Lower lobe of right lung (tissue), 2 donors: ENCODE measurements around the gene AKR1D1. TPM values are rescaled to one million over a fixed set of nuclear protein-coding genes. Genes with fewer than 3 reads are reported as not detected.
"Not testable (repeated sequence)": the region's sequence is repeated elsewhere in the genome, so short reads cannot be mapped to it uniquely, and the experiment has no call there.

ENCODE experiments used
- ATAC-seq, 2 donors: fragments of 200-7000 bp; cut with Tn5 transposase; one replicate each; pipeline ENCODE4 v1.9.1; 2020 to 2022; ENCODE audit warnings: mild to moderate bottlenecking in 2 of 2, moderate library complexity in 2 of 2
- DNase-seq: peaks from one replicate; pipeline ENCODE4 v3.0.0-alpha.2; 2020
- H3K27ac ChIP-seq: fragments of 200-600 bp; one replicate; pipeline ENCODE4 v1.8.0; 2022
- H3K27me3 ChIP-seq: fragments of 200-600 bp; one replicate; pipeline ENCODE4 v1.8.0; 2022; ENCODE audit warnings: low read depth
- H3K36me3 ChIP-seq: fragments of 200-600 bp; one replicate; pipeline ENCODE4 v1.8.0; 2022; ENCODE audit warnings: mild to moderate bottlenecking
- H3K4me1 ChIP-seq: fragments of 200-600 bp; one replicate; pipeline ENCODE4 v1.8.0; 2022
- H3K4me3 ChIP-seq: fragments of 200-600 bp; one replicate; pipeline ENCODE4 v1.8.0; 2022; ENCODE audit warnings: mild to moderate bottlenecking
- H3K9me3 ChIP-seq: fragments of 200-600 bp; one replicate; pipeline ENCODE4 v1.8.0; 2022
- intact Hi-C: fragments of 100-400 bp; cut with DNase I; formaldehyde crosslinking; loops from one replicate; pipeline ENCODE4 v1.11.0; 2022
- total RNA-seq: library from RNA; stranded (reverse); fragmentation: NEBNext Ultra II Directional; extraction: Animal tissue kit (Norgen Biotek cat#: 25700); gene quantifications from one replicate; pipeline ENCODE4 v1.2.1, GENCODE V29; 2021
- TF ChIP-seq, protein P1 (sequence below): fragments of 200-600 bp; IDR thresholded peaks from one replicate; pipeline ENCODE4 v1.8.0; 2022; ENCODE audit warnings: antibody characterized with exemption, mild to moderate bottlenecking
- donor health status: DM: no; HTN: yes; CAD: no; lungs with severe emphysema.

Gene AKR1D1
- total RNA-seq, 1 donor from 2014 or later: not detected

DNA sequence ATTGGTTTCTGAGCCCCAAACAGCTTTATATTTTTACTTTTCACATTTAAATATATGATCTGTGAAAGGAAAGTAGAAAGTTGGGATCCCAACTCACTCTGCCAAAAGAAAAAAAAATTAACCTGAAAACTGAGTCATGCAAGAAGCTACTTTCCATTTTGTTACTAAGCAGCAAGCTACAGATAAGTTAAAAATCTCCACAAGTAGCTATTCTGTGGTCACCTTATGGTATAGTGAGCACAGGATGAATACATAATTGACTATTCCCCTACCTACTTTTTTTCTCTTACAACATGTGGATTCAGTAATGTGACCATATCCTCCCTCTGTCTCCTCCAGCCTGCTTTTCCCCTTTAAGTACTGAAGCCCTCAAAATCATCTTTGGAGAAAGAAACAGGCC lies 44.1 kb upstream of the AKR1D1 start:
- Histone ChIP-seq H3K9me3 (no peaks in the 10 kb centered on the region), H3K4me1 (no peaks in the 10 kb centered on the region), H3K27ac (no peak overlapping the region), H3K36me3 (no peaks in the 10 kb centered on the region), H3K27me3 (no peaks in the 10 kb centered on the region), H3K4me3 (no peak overlapping the region)
- no peak for ATAC-seq
- TF ChIP-seq, protein P1, sequence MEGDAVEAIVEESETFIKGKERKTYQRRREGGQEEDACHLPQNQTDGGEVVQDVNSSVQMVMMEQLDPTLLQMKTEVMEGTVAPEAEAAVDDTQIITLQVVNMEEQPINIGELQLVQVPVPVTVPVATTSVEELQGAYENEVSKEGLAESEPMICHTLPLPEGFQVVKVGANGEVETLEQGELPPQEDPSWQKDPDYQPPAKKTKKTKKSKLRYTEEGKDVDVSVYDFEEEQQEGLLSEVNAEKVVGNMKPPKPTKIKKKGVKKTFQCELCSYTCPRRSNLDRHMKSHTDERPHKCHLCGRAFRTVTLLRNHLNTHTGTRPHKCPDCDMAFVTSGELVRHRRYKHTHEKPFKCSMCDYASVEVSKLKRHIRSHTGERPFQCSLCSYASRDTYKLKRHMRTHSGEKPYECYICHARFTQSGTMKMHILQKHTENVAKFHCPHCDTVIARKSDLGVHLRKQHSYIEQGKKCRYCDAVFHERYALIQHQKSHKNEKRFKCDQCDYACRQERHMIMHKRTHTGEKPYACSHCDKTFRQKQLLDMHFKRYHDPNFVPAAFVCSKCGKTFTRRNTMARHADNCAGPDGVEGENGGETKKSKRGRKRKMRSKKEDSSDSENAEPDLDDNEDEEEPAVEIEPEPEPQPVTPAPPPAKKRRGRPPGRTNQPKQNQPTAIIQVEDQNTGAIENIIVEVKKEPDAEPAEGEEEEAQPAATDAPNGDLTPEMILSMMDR: no peak
- intact Hi-C loops: no loop called here
- no peak for DNase-seq

DNA sequence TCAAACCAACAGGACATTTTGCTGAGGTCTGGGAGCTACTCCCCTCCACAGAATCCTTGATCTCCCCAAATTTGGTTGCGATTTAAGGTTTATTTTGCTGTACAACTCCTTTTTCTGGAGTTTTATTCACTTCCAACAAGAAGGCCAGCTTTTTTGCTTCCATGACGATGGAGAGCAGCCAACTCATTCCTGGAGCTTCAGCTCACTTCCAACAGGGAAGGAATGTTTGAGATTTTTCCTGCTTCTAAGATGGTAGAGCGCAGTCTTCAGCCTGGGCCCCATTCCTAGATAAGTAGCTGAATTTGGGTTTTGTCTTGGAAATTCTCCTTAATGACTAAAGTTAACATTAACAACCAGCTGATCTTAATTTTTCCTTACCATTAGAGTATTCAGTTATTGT lies 43.5 kb upstream of the AKR1D1 start:
- DNase-seq: no peak
- H3K27me3 ChIP-seq: no peaks in the 10 kb centered on the region
- H3K4me1 ChIP-seq: no peaks in the 10 kb centered on the region
- H3K4me3 ChIP-seq: no peak overlapping the region
- H3K27ac ChIP-seq: no peak overlapping the region
- intact Hi-C loops: no loop called here
- ATAC-seq: no peak
- H3K36me3 ChIP-seq: no peaks in the 10 kb centered on the region
- TF ChIP-seq, protein P1: no peak
- no peaks in the 10 kb centered on the region for H3K9me3 ChIP-seq

DNA sequence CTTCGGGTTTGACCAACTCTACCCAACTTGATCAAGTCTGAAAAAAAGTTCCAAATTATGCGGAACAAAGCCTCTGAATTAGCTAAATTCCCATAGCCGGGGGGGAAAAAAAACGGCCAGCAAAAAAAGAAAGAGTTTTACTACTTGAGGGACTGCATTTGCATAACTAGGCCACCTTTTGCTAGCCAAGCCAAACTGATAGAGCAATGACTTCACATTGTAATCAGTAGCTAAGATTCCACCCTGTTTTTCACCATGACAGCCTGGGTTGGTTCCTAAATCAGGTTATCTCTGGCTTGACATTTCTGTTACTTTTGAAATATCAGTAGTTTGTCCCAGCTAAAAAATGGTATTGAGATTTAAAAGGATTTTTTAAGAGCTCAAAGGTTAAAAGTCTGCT lies 43.0 kb upstream of the AKR1D1 start:
- no peaks in the 10 kb centered on the region for H3K36me3 ChIP-seq
- ATAC-seq (no peak), DNase-seq (no peak)
- no peak overlapping the region for H3K4me3 ChIP-seq
- no peak overlapping the region for H3K27ac ChIP-seq
- no peaks in the 10 kb centered on the region for H3K9me3 ChIP-seq
- TF ChIP-seq, protein P1: no peak
- no peaks in the 10 kb centered on the region for H3K27me3 ChIP-seq
- H3K4me1 ChIP-seq: no peaks in the 10 kb centered on the region
- intact Hi-C loops: no loop called here

DNA sequence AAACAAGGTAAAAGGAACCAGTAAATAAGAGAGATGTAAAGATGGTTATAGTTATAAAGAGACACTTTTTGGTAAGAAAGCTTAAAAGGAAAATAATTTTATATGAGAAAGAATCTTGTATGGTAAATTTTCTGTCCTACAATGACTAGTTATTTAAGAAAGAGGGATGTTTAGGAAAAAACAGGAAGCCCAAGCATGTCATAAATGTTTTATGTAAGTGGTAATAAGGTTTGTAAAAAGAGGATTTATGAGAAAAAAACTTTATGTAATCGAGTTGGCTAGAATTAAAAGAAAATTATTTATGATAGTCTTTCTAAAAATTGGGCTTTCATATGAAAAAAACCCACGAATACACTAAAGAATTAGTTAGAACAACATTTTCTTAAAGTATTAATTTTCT lies 40.1 kb upstream of the AKR1D1 start:
- TF ChIP-seq, protein P1: no peak
- DNase-seq (no peak), ATAC-seq (no peak)
- no peaks in the 10 kb centered on the region for H3K36me3 ChIP-seq
- intact Hi-C loops: no loop called here
- no peak overlapping the region for H3K27ac ChIP-seq
- no peak overlapping the region for H3K4me3 ChIP-seq
- no peaks in the 10 kb centered on the region for H3K9me3 ChIP-seq
- no peaks in the 10 kb centered on the region for H3K4me1 ChIP-seq
- no peaks in the 10 kb centered on the region for H3K27me3 ChIP-seq

DNA sequence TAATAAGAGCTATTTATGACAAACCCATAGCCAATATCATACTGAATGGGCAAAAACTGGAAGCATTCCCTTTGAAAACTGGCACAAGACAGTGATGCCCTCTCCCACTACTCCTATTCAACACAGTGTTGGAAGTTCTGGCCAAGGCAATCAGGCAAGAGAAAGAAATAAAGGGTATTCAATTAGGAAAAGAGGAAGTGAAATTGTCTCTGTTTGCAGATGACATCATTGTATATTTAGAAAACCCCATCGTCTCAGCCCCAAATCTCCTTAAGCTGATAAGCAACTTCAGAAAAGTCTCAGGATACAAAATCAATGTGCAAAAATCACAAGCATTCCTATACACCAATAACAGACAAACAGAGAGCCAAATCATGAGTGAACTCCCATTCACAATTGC lies 36.2 kb upstream of the AKR1D1 start:
- intact Hi-C loops, H3K27ac ChIP-seq, H3K4me3 ChIP-seq, H3K36me3 ChIP-seq, ATAC-seq, H3K9me3 ChIP-seq, H3K4me1 ChIP-seq, DNase-seq, H3K27me3 ChIP-seq: not testable (repeated sequence)

DNA sequence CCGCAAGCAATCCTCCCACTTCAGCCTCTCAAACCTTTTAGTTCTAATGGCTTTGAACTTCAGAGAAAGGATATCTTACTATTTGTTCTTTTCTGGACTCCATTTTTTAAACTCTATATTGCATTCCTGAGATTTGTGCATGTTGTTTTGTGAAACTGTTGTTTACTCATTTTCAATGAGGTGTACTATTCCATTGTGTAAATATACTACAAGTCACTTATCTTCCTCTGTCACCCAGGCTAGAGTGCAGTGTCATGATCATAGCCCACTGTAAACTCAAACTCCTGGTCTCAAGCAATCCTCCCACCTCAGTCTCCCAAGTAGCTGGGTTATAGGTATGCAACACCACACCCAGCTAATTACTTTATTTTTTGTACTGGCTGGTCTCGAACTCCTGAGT lies 31.4 kb upstream of the AKR1D1 start:
- H3K27ac ChIP-seq: no peak overlapping the region
- DNase-seq (no peak), ATAC-seq (no peak)
- H3K9me3 ChIP-seq: no peaks in the 10 kb centered on the region
- no peaks in the 10 kb centered on the region for H3K4me1 ChIP-seq
- no peaks in the 10 kb centered on the region for H3K36me3 ChIP-seq
- intact Hi-C loops: no loop called here
- H3K27me3 ChIP-seq: no peaks in the 10 kb centered on the region
- TF ChIP-seq, protein P1: no peak
- H3K4me3 ChIP-seq: no peak overlapping the region
